HL-60 (cell line): ENCODE results near the gene ZBTB6.

Experiments used
- DNase-seq, 2 experiments: peaks; one replicate each; pipeline ENCODE4 v3.0.0-alpha.2; 2010 to 2020; ENCODE audit warnings: low read depth in 1 of 2, low spot score in 1 of 2
- H3K27ac ChIP-seq: fragments of 250-450 bp; sonication (Bioruptor Pico); replicated peaks from 2 replicates; pipeline ENCODE4 v1.5.1; 2020; ENCODE audit warnings: mild to moderate bottlenecking, moderate library complexity
- H3K27me3 ChIP-seq: fragments of 250-450 bp; sonication (Bioruptor Pico); 2 replicates; pipeline ENCODE4 v1.5.1; 2021; ENCODE audit warnings: mild to moderate bottlenecking, moderate library complexity; ENCODE audit not compliant: insufficient read depth, poor library complexity, severe bottlenecking
- H3K4me3 ChIP-seq: replicated peaks from 2 replicates; pipeline ENCODE4 v1.5.1; 2011; ENCODE audit warnings: mild to moderate bottlenecking, control low read depth, low read length; ENCODE audit not compliant: insufficient read depth
- CTCF ChIP-seq: IDR thresholded peaks from one replicate; pipeline ENCODE4 v1.5.1; 2011; ENCODE audit warnings: low read length, control low read depth, inconsistent platforms; ENCODE audit not compliant: insufficient read depth
- GABPA ChIP-seq: IDR thresholded peaks from 2 replicates; pipeline ENCODE4 v1.6.1; 2012; ENCODE audit warnings: low read depth
- POLR2AphosphoS5 ChIP-seq: IDR thresholded peaks from 2 replicates; pipeline ENCODE4 v1.6.1; 2012; ENCODE audit warnings: low read depth
- REST ChIP-seq: IDR thresholded peaks from 2 replicates; pipeline ENCODE4 v1.6.1; 2012; ENCODE audit warnings: low read depth; ENCODE audit not compliant: insufficient replicate concordance
- SPI1 ChIP-seq: IDR thresholded peaks from 2 replicates; pipeline ENCODE4 v1.6.1; 2012; ENCODE audit warnings: low read depth, mild to moderate bottlenecking, borderline replicate concordance

The ZBTB6 gene

DNA sequence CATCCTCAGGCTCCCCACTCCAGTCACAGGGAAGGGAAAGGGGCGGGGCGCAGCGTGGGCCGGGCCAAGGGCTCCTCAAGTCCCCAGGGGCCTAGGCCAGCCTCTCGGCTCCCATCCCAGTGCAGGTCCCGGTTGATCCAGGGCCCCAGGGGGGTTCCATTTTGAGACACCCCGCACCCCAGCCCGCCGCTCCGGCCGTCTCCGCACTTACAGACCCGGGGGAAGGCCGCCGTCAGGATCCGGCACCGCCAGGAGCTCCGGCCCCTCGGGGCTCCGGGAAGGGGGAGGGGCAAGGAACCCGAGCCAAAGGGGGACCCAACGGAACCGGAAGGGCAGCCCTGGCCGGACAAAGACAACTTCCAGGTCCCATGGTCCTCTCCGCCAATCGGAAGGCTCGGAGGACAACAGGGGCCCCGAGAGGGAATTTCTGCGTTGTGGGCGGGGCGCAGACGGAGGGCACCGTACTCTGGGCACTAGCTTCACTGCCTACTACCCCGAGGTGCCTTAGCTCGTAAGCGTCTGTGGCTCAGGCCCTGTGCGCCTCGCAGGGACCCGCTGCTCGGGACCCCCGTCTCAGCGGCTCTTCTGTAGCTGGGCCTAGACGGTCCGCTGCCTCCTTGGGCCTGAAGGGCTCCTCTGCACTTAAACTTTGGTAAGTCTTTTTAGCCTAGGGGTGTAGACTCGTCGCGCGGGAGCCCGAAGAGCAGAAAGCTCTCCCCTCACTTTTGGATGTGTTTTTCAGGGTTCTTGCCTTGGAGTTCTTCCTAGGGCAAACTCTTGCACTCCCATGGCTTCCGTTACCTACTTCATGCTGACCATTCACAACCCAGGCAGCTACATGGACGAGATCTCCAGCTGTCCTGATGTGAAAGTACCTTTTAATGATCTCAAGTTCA is 18.4 kb upstream of the ZBTB6 start, which contains the start of gene ZBTB26:
TSS of gene ZBTB26 (minus strand) at position 287 of the 896 bp plus-strand sequence. CDS start 11,578 bp downstream, outside the sequence.
- Histone ChIP-seq H3K27ac (peak within 1 kb of the TSS; percentile 82), H3K27me3 (no peaks in the 10 kb centered on the region), H3K4me3 (peak within 1 kb of the TSS; percentile 94)
- DNase-seq, result peak; percentile 89 to 96
- TF ChIP-seq REST (no peak), GABPA (peak; percentile 96), POLR2AphosphoS5 (peak; percentile 75)

GRCh38 chr9:122930541-122931225 is 17.6 kb upstream of the ZBTB6 start:
- TF ChIP-seq SPI1, result no peak
- no peak for TF ChIP-seq REST
- TF ChIP-seq GABPA, result no peak
- no peak for TF ChIP-seq POLR2AphosphoS5
- no peak for TF ChIP-seq CTCF
- H3K4me3 ChIP-seq, result peak overlapping the region; percentile 94
- H3K27ac ChIP-seq, result peak overlapping the region; percentile 82
- no peaks in the 10 kb centered on the region for H3K27me3 ChIP-seq
- DNase-seq, result peak in 1 of 2 experiments; percentile 27

GRCh38 chr9:122929796-122930354 is 16.8 kb upstream of the ZBTB6 start:
- TF ChIP-seq GABPA (no peak), SPI1 (peak; percentile 60; the same call in 1 of the 2 replicates), POLR2AphosphoS5 (no peak), REST (peak; percentile 84), CTCF (no peak)
- H3K4me3 ChIP-seq, result no peak overlapping the region
- H3K27me3 ChIP-seq, result no peaks in the 10 kb centered on the region
- DNase-seq, result no peak
- H3K27ac ChIP-seq, result no peak overlapping the region
